WERI-Rb-1 (cell line): ENCODE data around the gene C6orf120.
A peak's percentile ranks its signal among the peaks of the same experiment; 100 is the strongest.
"Not testable (repeated sequence)": the region's sequence is repeated elsewhere in the genome, so short reads cannot be mapped to it uniquely, and the experiment has no call there.

Experiments
- DNase-seq: peaks from one replicate; pipeline ENCODE4 v3.0.0-alpha.2; 2020
- H3K27ac ChIP-seq: fragments of 250-450 bp; sonication (Bioruptor Pico); 2 replicates; pipeline ENCODE4 v1.5.1; 2020; ENCODE audit warnings: mild to moderate bottlenecking, moderate library complexity
- H3K27me3 ChIP-seq: fragments of 250-450 bp; sonication (Bioruptor Pico); 2 replicates; pipeline ENCODE4 v1.5.1; 2021; ENCODE audit warnings: mild to moderate bottlenecking, low read depth, moderate library complexity; ENCODE audit not compliant: insufficient read depth, severe bottlenecking
- H3K36me3 ChIP-seq: fragments of 250-450 bp; sonication (Bioruptor Pico); 2 replicates; pipeline ENCODE4 v1.5.1; 2020; ENCODE audit warnings: mild to moderate bottlenecking, moderate library complexity
- H3K4me3 ChIP-seq: 2 replicates; pipeline ENCODE4 v1.5.1; 2011; ENCODE audit warnings: low read depth, mild to moderate bottlenecking, control low read depth, low read length
- H3K9me3 ChIP-seq: fragments of 250-450 bp; sonication (Bioruptor Pico); 2 replicates; pipeline ENCODE4 v1.5.1; 2021; ENCODE audit warnings: mild to moderate bottlenecking, moderate library complexity; ENCODE audit not compliant: severe bottlenecking
- CTCF ChIP-seq: IDR thresholded peaks from 2 replicates; pipeline ENCODE4 v1.5.1; 2011; ENCODE audit warnings: low read depth, mild to moderate bottlenecking, control low read depth, inconsistent platforms, low read length

Gene C6orf120

GRCh38 chr6:169697115-169697514, 4.8 kb upstream of the C6orf120 start:
- TF ChIP-seq CTCF, result peak; percentile 74
- H3K27me3 ChIP-seq, H3K4me3 ChIP-seq, H3K27ac ChIP-seq, H3K9me3 ChIP-seq, H3K36me3 ChIP-seq: not testable (repeated sequence)
- DNase-seq, result peak; percentile 73

GRCh38 chr6:169700296-169700695, 1.6 kb upstream of the C6orf120 start:
- Histone ChIP-seq H3K27ac (no peak overlapping the region), H3K36me3 (peaks cover 30% of the 10 kb centered on the region), H3K9me3 (no peaks in the 10 kb centered on the region), H3K27me3 (no peaks in the 10 kb centered on the region), H3K4me3 (no peak overlapping the region)
- no peak for TF ChIP-seq CTCF
- DNase-seq, result no peak

GRCh38 chr6:169701311-169701953, 494 bp upstream of the C6orf120 start:
- peak overlapping the region; percentile 99 for H3K4me3 ChIP-seq
- no peaks in the 10 kb centered on the region for H3K27me3 ChIP-seq
- peak overlapping the region; percentile 92 for H3K27ac ChIP-seq
- no peak for TF ChIP-seq CTCF
- H3K9me3 ChIP-seq, result no peaks in the 10 kb centered on the region
- DNase-seq, result no peak
- H3K36me3 ChIP-seq, result peaks cover 40% of the 10 kb centered on the region

GRCh38 chr6:169702840-169703246, 917 bp downstream of the C6orf120 start:
- no peaks in the 10 kb centered on the region for H3K9me3 ChIP-seq
- H3K36me3 ChIP-seq, result peaks cover 54% of the 10 kb centered on the region
- peak overlapping the region; percentile 99 for H3K4me3 ChIP-seq
- TF ChIP-seq CTCF, result no peak
- peak overlapping the region; percentile 92 for H3K27ac ChIP-seq
- no peak for DNase-seq
- H3K27me3 ChIP-seq, result no peaks in the 10 kb centered on the region

- H3K36me3 ChIP-seq, result peaks cover 82% of the 10 kb centered on the region
- H3K27me3 ChIP-seq, result no peaks in the 10 kb centered on the region
- no peak overlapping the region for H3K4me3 ChIP-seq
- H3K9me3 ChIP-seq, result no peaks in the 10 kb centered on the region
- DNase-seq, result no peak
- TF ChIP-seq CTCF, result no peak
- no peak overlapping the region for H3K27ac ChIP-seq
Observed at GRCh38 chr6:169707772-169708171, 5.8 kb downstream of the C6orf120 start.

GRCh38 chr6:169709293-169709692, 7.4 kb downstream of the C6orf120 start:
- H3K27ac ChIP-seq, result no peak overlapping the region
- TF ChIP-seq CTCF, result no peak
- no peak overlapping the region for H3K4me3 ChIP-seq
- H3K27me3 ChIP-seq, result no peaks in the 10 kb centered on the region
- no peaks in the 10 kb centered on the region for H3K9me3 ChIP-seq
- H3K36me3 ChIP-seq, result peaks cover 84% of the 10 kb centered on the region
- DNase-seq, result no peak
